Aorta (tissue), 5 donors: ENCODE data around the gene TEK. TPM values are rescaled to one million over a fixed set of nuclear protein-coding genes. Genes with fewer than 3 reads are reported as not detected.

Source experiments
- ATAC-seq: fragments of 200-7000 bp; cut with Tn5 transposase; one replicate; pipeline ENCODE4 v1.9.1; 2022; ENCODE audit warnings: moderate library complexity; ENCODE audit not compliant: low FRiP score
- DNase-seq, 2 donors: peaks; one replicate each; pipeline ENCODE4 v3.0.0-alpha.2; 2020
- H3K27ac ChIP-seq, 2 donors: one replicate each; pipeline ENCODE4 v1.5.1; 2013; ENCODE audit warnings: low read length in 2 of 2, mild to moderate bottlenecking in 2 of 2, moderate library complexity in 2 of 2, control low read depth in 1 of 2, inconsistent platforms in 1 of 2, low read depth in 1 of 2
- H3K27me3 ChIP-seq, 2 donors: one replicate each; pipeline ENCODE4 v1.6.1; 2013; ENCODE audit warnings: control low read depth in 1 of 2, low read length in 1 of 2, mild to moderate bottlenecking in 1 of 2, moderate library complexity in 1 of 2; ENCODE audit not compliant: insufficient read depth in 2 of 2, control insufficient read depth in 1 of 2
- H3K36me3 ChIP-seq, 2 donors: one replicate each; pipeline ENCODE4 v1.6.1; 2013; ENCODE audit warnings: control low read depth in 1 of 2, low read length in 1 of 2, mild to moderate bottlenecking in 1 of 2; ENCODE audit not compliant: insufficient read depth in 2 of 2, control insufficient read depth in 1 of 2
- H3K4me1 ChIP-seq, 2 donors: one replicate each; pipeline ENCODE4 v1.6.1; 2013; ENCODE audit warnings: low read length in 2 of 2, control low read depth in 1 of 2, mild to moderate bottlenecking in 1 of 2, moderate library complexity in 1 of 2; ENCODE audit not compliant: insufficient read depth in 2 of 2, control insufficient read depth in 1 of 2
- H3K4me3 ChIP-seq, 2 donors: one replicate each; pipeline ENCODE4 v1.5.1; 2013; ENCODE audit warnings: low read length in 2 of 2, control low read depth in 1 of 2, mild to moderate bottlenecking in 1 of 2
- H3K9me3 ChIP-seq: one replicate; pipeline ENCODE4 v1.6.1; 2013; ENCODE audit warnings: mild to moderate bottlenecking, low read length; ENCODE audit not compliant: control insufficient read depth
- WGBS, 2 donors: extraction: QIAGEN DNeasy Blood & Tissue Kit; methylation state at CpG; one replicate each; pipeline ENCODE4 v1.1.7; 2013; 5-methylcytosine and 5-hydroxymethylcytosine counted together
- intact Hi-C, 2 donors: fragments of 100-400 bp; cut with DNase I; formaldehyde crosslinking; loops; one replicate each; pipeline versions ENCODE4 v1.14.2 to v1.15.0; 2022
- long read RNA-seq, 2 donors: library from polyadenylated mRNA; unstranded; transcript quantifications; one replicate each; pipeline ENCODE4 v2.0.0, GENCODE V29; 2020 to 2021
- polyA plus RNA-seq, 2 donors: library from polyadenylated mRNA; stranded (reverse); fragments of 200-250 nt; gene quantifications; one replicate each; pipeline ENCODE4 v1.2.3, GENCODE V29; 2013
- total RNA-seq, 2 donors: library from RNA; stranded (reverse); fragmentation: NEBNext Ultra II Directional; extraction: Animal tissue kit (Norgen Biotek cat#: 25700); gene quantifications; one replicate each; pipeline ENCODE4 v1.2.1, GENCODE V29; 2021
- donor health status: healthy with polysubstance abuse.
- donor health status: Bipolar disorder and iron deficiency.
- donor health status: DM: no; HTN: no; CAD: no.
- donor health status: DM: no; HTN: no; CAD: no.
- donor health status: DM: yes; HTN: yes; CAD: no.

The TEK gene
- 10 to 100 TPM; 18.2 to 26.0 TPM for total RNA-seq
- polyA plus RNA-seq = 1 to 10 TPM; 1.5 to 1.9 TPM
- long read RNA-seq, donor 1, partial matches to known transcripts = 17 of 21 reads
- long read RNA-seq, donor 1, other reads (novel, unspliced or antisense) = 4 of 21 reads
- long read RNA-seq, donor 2, full-length matches to known transcripts = 1 of 18 reads
- long read RNA-seq, donor 2, partial matches to known transcripts = 11 of 18 reads
- long read RNA-seq, donor 2, other reads (novel, unspliced or antisense) = 6 of 18 reads

DNA sequence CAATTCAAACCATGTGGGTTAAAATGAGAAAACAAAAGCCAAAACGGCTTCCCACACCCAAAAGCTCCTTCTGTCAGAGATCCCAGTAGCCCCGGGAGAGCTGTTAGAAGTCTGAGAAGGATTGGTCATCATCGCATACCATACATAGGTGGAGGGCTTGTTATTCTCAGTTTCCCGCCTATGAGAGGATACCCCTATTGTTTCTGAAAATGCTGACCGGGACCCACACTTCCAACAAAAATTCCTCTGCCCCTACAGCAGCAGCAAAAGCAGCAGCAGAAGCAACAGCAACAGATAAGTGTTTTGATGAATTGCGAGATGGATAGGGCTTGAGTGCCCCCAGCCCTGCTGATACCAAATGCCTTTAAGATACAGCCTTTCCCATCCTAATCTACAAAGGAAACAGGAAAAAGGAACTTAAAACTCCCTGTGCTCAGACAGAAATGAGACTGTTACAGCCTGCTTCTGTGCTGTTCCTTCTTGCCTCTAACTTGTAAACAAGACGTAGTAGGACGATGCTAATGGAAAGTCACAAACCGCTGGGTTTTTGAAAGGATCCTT lies at the start of gene TEK:
Gene TEK, plus strand, starts transcription at position 245 of the 561 bp plus-strand sequence. CDS start 366 bp downstream, outside the sequence.
- no peak for ATAC-seq
- WGBS, 2 donors = 21 to 26% methylated on average over 9 of the region's 9 CpGs
- H3K27me3 ChIP-seq = no peaks in the 10 kb centered on the region
- H3K4me1 ChIP-seq = peaks cover 0 to 4% of the 10 kb centered on the region in 2 donors
- no peaks in the 10 kb centered on the region for H3K9me3 ChIP-seq
- intact Hi-C loops = no loop called here
- no peaks in the 10 kb centered on the region for H3K36me3 ChIP-seq
- DNase-seq = no peak
- H3K27ac ChIP-seq = no peak within 1 kb of the TSS
- H3K4me3 ChIP-seq = no peak within 1 kb of the TSS

DNA sequence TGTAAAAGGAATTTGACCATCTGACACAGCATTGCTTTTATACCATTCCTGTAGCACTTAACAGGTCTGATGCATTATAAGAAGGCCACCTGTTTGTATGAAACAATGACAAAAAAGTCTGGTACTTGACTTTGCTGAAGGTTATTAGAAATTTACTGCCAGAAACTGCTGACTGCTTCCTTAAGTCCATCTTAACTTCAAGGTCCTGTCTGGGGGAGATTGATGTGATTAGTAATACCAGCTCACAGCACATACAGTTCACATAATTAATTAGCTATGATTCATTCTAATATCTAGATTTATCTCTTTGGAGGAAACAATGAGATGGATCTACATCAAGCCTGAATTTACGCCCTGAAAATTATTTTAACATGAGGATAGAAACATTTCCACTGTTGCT lies 49.6 kb upstream of the TEK start:
- Histone ChIP-seq H3K27me3 (no peaks in the 10 kb centered on the region), H3K9me3 (no peaks in the 10 kb centered on the region), H3K36me3 (no peaks in the 10 kb centered on the region), H3K4me3 (no peak overlapping the region), H3K4me1 (no peaks in the 10 kb centered on the region), H3K27ac (no peak overlapping the region)
- DNase-seq (no peak), ATAC-seq (no peak)
- intact Hi-C loops = no loop called here
- WGBS, 2 donors = 96 to 98% methylated on average over 1 of the region's 1 CpG

DNA sequence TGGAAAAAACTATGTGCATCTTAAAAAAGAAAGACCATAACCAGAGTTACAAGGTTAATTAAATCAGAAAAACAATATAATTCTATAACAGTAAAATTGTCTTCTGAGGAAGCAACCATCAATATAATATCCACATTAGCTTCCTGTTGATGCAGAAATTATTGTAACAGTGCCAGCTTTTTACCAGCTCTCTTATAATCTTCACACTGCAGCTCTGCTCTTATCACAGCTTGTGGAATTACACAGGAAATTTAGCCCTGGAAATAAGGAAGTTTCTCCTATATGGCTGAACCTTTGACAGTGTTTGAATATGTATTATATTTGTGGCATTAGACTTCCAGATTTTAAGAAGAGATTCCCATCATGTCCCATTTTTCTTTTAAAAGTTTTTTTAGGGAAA lies 49.1 kb upstream of the TEK start:
- no peaks in the 10 kb centered on the region for H3K27me3 ChIP-seq
- no peaks in the 10 kb centered on the region for H3K36me3 ChIP-seq
- no peaks in the 10 kb centered on the region for H3K9me3 ChIP-seq
- DNase-seq = no peak
- no peaks in the 10 kb centered on the region for H3K4me1 ChIP-seq
- H3K27ac ChIP-seq = no peak overlapping the region
- intact Hi-C loops = no loop called here
- H3K4me3 ChIP-seq = no peak overlapping the region
- ATAC-seq = no peak

DNA sequence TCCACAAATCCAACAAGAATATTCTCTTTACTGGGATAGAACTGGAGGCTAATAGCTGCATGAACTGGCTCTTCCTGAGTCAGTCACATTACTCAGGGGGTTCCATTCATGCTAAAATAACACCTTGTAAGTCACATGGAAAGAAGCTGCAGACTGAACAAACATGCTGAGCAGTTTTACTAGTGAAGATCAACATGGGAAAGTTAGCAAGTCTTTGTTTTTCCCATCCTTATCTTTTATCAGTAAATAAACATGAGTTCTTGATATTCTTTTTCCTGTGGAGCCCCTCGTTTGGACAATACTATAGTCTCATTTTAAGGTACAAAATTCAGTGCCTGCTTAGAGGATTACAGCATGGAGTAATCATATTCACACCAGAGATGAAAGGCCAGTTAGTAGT lies 43.7 kb upstream of the TEK start:
- Histone ChIP-seq H3K4me3 (no peak overlapping the region), H3K27ac (no peak overlapping the region), H3K9me3 (no peaks in the 10 kb centered on the region), H3K27me3 (no peaks in the 10 kb centered on the region), H3K36me3 (no peaks in the 10 kb centered on the region), H3K4me1 (no peaks in the 10 kb centered on the region)
- DNase-seq (no peak), ATAC-seq (no peak)
- intact Hi-C loops = no loop called here
- WGBS, 2 donors = 21 to 35% methylated on average over 1 of the region's 1 CpG

DNA sequence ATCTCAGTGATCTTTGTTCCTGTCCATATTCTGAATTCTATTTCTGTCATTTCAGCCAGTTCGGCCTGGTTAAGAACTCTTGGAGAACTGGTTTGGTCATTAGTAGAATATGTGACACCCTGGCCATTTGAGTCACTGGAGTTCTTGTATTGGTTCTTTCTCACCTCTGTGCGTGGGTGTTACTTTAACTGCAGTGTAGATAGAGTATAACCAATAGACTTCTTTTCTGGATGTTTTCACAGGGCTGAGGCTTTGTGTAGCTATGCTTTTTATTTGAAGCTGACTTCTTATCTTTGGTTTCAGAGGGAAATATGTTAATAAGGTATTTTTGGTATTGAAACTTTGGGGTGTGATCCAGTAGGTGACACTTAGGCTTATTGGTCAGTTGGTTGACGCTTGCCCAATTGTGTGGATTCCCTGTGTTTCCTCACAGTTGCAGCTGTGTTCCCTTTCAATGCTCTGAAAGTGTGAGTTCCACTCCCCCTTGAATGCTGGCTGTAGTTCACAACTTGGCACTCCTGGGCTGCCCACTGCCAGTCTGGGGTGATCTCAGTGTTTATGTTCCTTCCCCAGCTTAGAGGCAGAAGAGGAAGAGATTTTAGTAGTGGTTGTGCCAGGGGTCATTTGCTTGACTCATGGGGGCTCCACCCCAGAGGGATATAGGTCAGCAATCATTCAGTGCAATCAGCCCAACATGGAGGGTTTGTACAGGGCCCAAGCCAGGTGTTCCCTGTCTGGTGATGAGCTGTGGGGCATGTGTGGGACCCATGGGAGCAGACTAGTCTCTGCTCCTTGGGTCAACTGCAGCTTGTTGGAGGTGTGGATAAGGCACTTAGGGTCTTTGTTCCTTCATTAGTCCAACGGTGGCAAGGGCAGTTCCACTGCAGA lies 34.9 kb upstream of the TEK start:
- intact Hi-C loops = no loop called here
- no peak overlapping the region for H3K4me3 ChIP-seq
- no peaks in the 10 kb centered on the region for H3K4me1 ChIP-seq
- ATAC-seq (no peak), DNase-seq (no peak)
- H3K9me3 ChIP-seq = no peaks in the 10 kb centered on the region
- no peaks in the 10 kb centered on the region for H3K27me3 ChIP-seq
- no peak overlapping the region for H3K27ac ChIP-seq
- H3K36me3 ChIP-seq = no peaks in the 10 kb centered on the region
- 61 to 64% methylated on average over 4 of the region's 4 CpGs for WGBS, 2 donors

DNA sequence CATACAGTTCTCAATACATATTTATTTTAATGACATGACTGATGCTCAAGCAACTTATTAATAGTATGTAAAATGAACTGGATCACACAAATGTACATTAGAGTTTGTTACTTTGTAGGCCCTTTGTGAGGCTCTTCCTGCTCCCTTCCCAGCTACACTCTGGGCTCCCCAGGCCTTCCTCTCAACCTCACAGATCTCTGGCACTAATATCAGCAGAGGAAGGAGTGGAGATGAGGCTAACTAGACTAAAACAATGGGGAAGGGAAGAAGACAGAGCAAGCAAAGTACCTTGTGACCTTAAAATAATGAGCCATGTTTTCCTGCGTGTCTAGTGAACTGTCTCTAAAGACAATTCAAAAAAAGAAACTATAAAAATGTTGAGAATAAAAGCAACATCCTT lies 30.3 kb upstream of the TEK start:
- no peak for ATAC-seq
- DNase-seq = no peak
- Histone ChIP-seq H3K27ac (no peak overlapping the region), H3K4me1 (no peaks in the 10 kb centered on the region), H3K4me3 (no peak overlapping the region), H3K27me3 (no peaks in the 10 kb centered on the region), H3K36me3 (no peaks in the 10 kb centered on the region), H3K9me3 (no peaks in the 10 kb centered on the region)
- 86 to 100% methylated on average over 1 of the region's 1 CpG for WGBS, 2 donors
- intact Hi-C loops = no loop called here

DNA sequence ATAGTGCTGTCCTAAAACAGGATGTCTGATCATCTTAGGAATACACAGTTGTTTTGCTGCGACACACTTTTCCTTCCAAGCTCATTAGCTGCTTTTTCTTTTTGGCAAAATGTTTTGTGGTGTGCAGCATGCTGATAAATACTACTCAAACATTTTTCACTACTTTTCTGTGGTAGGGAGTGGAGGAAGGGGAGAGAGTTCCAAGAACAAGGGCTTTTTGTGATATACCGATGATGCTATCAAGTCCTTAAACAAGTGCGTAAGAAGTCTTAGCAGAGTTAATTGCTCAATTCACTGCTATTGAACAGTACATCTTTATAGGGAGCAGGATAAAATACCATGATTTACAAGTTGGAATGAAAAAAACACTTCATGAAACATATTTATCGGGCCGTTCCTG lies 23.6 kb upstream of the TEK start:
- ATAC-seq = no peak
- WGBS, 2 donors = 90 to 96% methylated on average over 5 of the region's 5 CpGs

DNA sequence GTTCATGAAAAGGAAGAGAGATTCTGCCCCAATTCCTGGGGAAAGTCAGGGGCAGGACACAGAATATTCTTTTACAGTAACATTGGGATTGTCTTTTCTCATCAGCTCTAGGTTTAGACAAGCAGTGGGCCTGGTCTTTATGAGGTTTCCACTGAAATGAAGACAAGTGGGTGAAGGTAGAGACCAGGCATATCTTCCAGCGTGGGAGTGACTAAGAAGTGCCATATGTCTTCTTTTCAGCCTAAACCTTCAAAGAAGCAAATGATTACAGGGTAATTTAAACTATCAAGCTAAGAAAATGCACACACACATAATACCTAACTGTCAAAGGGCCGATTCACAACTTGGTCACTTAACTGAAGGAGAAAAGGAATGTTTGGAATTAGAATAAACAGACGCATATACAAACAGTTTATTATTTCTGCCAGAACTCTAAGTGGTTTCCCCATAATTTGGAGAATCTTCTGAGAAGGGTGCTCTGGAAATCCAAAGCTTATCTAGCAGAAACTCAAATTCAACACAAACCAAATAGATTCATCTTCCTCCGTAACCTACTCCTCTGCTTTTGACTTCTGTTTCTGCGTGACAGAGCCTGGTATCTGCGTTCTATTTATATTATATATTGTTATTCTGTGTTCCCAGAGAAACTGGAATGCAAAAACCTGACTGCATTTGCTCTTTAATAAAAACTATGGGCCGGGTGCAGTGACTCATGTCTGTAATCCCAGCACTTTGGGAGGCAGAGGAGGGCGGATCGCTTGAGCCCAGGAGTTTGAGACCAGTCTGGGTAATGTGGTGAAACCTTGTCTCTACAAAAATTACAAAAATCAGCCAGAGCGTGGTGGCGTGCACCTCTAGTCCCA lies 22.0 kb upstream of the TEK start:
- Histone ChIP-seq H3K27ac (peak overlapping the region in 1 of 2 donors; percentile 76), H3K36me3 (no peaks in the 10 kb centered on the region), H3K4me1 (no peaks in the 10 kb centered on the region), H3K27me3 (no peaks in the 10 kb centered on the region), H3K4me3 (no peak overlapping the region), H3K9me3 (no peaks in the 10 kb centered on the region)
- no peak for DNase-seq
- WGBS, 2 donors = 14 to 24% methylated on average over 11 of the region's 11 CpGs
- intact Hi-C loops = no loop called here
- no peak for ATAC-seq

More for the DNA sequence above, 23.6 kb upstream of the TEK start:
- H3K9me3 ChIP-seq = no peaks in the 10 kb centered on the region
- no peak for DNase-seq
- H3K27me3 ChIP-seq = no peaks in the 10 kb centered on the region
- H3K4me3 ChIP-seq = no peak overlapping the region
- no peaks in the 10 kb centered on the region for H3K36me3 ChIP-seq
- H3K27ac ChIP-seq = no peak overlapping the region
- intact Hi-C loops = no loop called here
- no peaks in the 10 kb centered on the region for H3K4me1 ChIP-seq
